Thyroid gland (tissue), 4 donors: ENCODE measurements around the gene ANKDD1B. TPM values are rescaled to one million over a fixed set of nuclear protein-coding genes. Genes with fewer than 3 reads are reported as not detected.
A peak's percentile ranks its signal among the peaks of the same experiment; 100 is the strongest.
"Not testable (repeated sequence)": the region's sequence is repeated elsewhere in the genome, so short reads cannot be mapped to it uniquely, and the experiment has no call there.

ENCODE experiments used
- DNase-seq, 2 donors: peaks; one replicate each; pipeline ENCODE4 v3.0.0-alpha.2; 2019
- H3K27ac ChIP-seq, 3 donors: fragments of 200-600 bp; sonication (generic); 1 replicate in 2 of 3; 2 replicates in 1 of 3; pipeline ENCODE4 v1.5.1; 2016 to 2019; ENCODE audit warnings: mild to moderate bottlenecking in 1 of 3, moderate library complexity in 1 of 3
- H3K27me3 ChIP-seq: fragments of 200-600 bp; sonication (generic); one replicate; pipeline ENCODE4 v1.5.1; 2019
- H3K36me3 ChIP-seq, 2 donors: fragments of 200-600 bp; sonication (generic); one replicate each; pipeline ENCODE4 v1.5.1; 2016 to 2019
- H3K4me1 ChIP-seq, 2 donors: fragments of 200-600 bp; sonication (generic); one replicate each; pipeline ENCODE4 v1.5.1; 2017 to 2019
- H3K4me3 ChIP-seq, 3 donors: fragments of 200-600 bp; sonication (generic); replicated peaks in 1 of 3; 1 replicate in 2 of 3; 2 replicates in 1 of 3; pipeline ENCODE4 v1.5.1; 2016; ENCODE audit warnings: mild to moderate bottlenecking in 1 of 3
- H3K9me3 ChIP-seq: fragments of 200-600 bp; sonication (generic); one replicate; pipeline ENCODE4 v1.5.1; 2017
- POLR2A ChIP-seq, 2 donors: fragments of 450-650 bp; IDR thresholded peaks; one replicate each; pipeline ENCODE4 v1.6.1; 2017; ENCODE audit warnings: antibody characterized with exemption in 2 of 2, mild to moderate bottlenecking in 2 of 2, moderate library complexity in 1 of 2
- WGBS, 2 donors: methylation state at CpG; one replicate each; pipeline ENCODE4 v1.1.5; 2017; 5-methylcytosine and 5-hydroxymethylcytosine counted together
- intact Hi-C: fragments of 100-400 bp; cut with DNase I; formaldehyde crosslinking; loops from one replicate; pipeline ENCODE4 v1.15.1; 2023
- total RNA-seq, 4 donors: library from RNA; depleted of rRNA; stranded (reverse); fragments of >200 nt; gene quantifications; one replicate each; pipeline ENCODE4 v1.2.3, GENCODE V29; 2016
- TF ChIP-seq, protein P1 (sequence below), 6 experiments: fragments of 200-600 bp in 3 of 6; fragments of 450-650 bp in 3 of 6; sonication (generic) in 3 of 6; IDR thresholded peaks; one replicate each; pipeline ENCODE4 v1.5.1; 2016 to 2019; ENCODE audit warnings: antibody characterized with exemption in 6 of 6, mild to moderate bottlenecking in 2 of 6, inconsistent platforms in 1 of 6, moderate library complexity in 1 of 6

ANKDD1B gene
- 1 to 10 TPM in 2 of 4 donors, not detected in 2; 1.1 to 1.7 TPM for total RNA-seq

DNA sequence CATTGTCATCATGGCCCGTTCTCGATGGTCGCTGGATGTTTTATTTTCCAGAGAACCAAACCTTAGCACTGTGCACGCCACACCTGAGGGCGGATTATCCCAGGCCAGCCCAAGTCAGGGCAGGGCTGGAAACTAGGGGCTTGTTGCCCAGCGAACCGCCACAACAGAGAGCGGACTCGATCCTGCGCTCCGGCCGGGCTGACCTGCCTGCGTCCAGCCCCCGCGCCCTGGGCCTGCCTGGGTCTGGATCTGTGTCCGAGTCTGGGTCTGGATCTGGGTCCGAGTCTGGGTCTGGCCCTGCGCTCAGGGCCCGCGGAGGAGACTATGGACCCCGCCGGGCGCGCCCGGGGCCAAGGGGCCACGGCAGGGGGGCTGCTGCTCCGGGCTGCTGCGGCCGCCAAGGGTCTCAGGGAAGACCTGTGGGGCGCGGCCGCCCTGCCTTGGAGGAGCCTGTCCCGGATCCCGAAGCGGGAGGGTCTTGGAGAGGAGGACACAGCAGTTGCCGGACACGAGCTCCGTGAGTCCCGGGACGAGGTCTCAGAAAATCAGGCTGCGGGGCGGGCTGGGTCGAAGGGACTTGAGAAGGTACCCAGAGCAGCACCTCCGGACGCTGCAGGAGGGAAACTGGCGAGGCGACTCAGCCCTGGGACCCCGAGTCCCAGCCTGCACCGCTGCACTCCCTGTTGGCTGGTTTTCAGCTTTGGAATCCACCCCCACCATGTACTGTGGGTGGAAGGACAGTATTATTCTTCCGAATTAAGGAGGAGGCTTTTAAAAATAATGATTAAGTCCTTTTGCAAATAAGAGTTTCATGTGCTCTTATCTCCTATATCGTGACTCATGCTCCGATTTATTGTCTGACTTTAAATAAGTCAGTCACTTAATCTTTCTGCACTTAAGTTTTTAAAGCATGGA, at the start of gene ANKDD1B:
ANKDD1B (plus strand) TSS at position 143 of the 915 bp plus-strand sequence; CDS start at position 325, 182 bp downstream.
- no peaks in the 10 kb centered on the region for H3K9me3 ChIP-seq
- H3K36me3 ChIP-seq, result no peaks in the 10 kb centered on the region
- intact Hi-C loops, result no loop called here
- H3K27me3 ChIP-seq, result no peaks in the 10 kb centered on the region
- TF ChIP-seq, protein P1, sequence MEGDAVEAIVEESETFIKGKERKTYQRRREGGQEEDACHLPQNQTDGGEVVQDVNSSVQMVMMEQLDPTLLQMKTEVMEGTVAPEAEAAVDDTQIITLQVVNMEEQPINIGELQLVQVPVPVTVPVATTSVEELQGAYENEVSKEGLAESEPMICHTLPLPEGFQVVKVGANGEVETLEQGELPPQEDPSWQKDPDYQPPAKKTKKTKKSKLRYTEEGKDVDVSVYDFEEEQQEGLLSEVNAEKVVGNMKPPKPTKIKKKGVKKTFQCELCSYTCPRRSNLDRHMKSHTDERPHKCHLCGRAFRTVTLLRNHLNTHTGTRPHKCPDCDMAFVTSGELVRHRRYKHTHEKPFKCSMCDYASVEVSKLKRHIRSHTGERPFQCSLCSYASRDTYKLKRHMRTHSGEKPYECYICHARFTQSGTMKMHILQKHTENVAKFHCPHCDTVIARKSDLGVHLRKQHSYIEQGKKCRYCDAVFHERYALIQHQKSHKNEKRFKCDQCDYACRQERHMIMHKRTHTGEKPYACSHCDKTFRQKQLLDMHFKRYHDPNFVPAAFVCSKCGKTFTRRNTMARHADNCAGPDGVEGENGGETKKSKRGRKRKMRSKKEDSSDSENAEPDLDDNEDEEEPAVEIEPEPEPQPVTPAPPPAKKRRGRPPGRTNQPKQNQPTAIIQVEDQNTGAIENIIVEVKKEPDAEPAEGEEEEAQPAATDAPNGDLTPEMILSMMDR (IDR thresholded peaks at IDR 0.05), result no peak
- no peak for TF ChIP-seq POLR2A (IDR thresholded peaks at IDR 0.05)
- 2 to 4% methylated on average over 39 to 44 of the region's 52 CpGs for WGBS, 2 donors
- DNase-seq, result peak; percentile 53 to 58
- peaks cover 9 to 22% of the 10 kb centered on the region in 2 donors for H3K4me1 ChIP-seq
- H3K27ac ChIP-seq, result peak within 1 kb of the TSS in 2 of 3 donors; percentile 58 to 67
- peak within 1 kb of the TSS; percentile 22 to 52 (median 34) for H3K4me3 ChIP-seq

DNA sequence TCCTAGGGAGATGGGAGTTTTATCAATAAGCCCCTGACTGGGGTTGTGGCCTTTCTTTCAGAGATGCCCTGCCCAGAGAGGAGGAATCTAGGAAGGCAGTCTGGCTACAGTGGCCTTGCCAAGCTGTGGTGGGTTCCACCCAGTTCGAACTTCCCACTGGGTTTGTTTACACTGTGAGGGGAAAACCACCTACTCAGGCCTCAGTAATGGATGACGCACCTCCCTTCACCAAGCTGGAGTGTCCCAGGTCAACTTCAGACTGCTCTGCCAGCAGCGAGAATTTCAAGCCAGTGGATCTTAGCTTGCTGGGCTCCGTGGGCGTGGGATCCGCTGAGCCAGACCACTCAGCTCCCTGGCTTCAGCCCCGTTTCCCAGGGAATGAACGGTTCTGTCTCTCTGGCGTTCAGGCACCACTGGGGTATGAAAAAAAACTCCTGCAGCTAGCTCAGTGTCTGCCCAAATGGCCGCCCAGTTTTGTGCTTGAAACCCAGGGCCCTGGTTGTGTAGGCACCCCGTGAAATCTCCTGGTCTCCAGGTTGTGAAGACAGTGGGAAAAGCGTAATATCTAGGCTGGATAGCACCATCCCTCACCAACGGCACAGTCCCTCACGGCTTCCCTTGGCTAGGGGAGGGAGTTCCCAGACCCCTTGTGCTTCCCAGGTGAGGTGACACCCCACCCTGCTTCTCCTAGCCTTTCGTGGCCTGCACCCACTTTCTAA, 45.1 kb upstream of the ANKDD1B start:
- H3K36me3 ChIP-seq, H3K9me3 ChIP-seq, H3K27me3 ChIP-seq, intact Hi-C loops, H3K4me3 ChIP-seq: not testable (repeated sequence)
- peak overlapping the region; percentile 39 to 89 (median 88) for H3K27ac ChIP-seq
- 93 to 94% methylated on average over 13 to 15 of the region's 15 CpGs for WGBS, 2 donors
- DNase-seq, result peak in 1 of 2 donors; percentile 6
- H3K4me1 ChIP-seq, result peaks cover 31 to 45% of the 10 kb centered on the region in 2 donors

DNA sequence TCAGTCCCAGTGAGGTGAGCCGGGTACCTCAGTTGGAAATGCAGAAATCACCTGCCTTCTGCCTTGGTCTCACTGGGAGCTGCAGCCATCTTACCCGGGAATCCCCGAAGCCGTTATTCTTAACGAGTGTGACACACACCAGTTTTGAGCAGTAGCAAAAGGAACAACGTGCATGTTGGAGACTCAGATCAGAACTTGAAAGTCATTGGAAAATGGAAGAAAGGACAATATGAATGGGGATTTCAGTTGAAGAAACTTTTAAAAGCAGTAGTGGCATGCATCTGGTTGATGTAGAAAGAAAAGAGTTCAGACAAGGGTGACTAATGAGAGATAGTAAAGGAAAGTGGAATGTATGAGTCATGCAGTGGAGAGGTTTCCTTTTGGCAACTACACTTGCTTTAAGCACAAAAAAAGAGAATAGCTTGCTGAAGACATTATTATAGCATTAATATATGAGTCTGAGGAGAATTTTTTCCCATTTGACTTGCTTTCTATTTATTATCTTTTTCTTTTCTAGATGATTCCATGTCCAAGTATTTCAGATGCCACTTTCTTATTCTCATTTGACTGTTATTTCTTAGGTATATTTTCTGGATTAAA, 44.4 kb upstream of the ANKDD1B start:
- TF ChIP-seq, protein P1 (IDR thresholded peaks at IDR 0.05), result no peak
- peak in 1 of 2 donors; percentile 19 for TF ChIP-seq POLR2A (IDR thresholded peaks at IDR 0.05)
- Histone ChIP-seq H3K9me3 (no peaks in the 10 kb centered on the region), H3K36me3 (no peaks in the 10 kb centered on the region), H3K27me3 (no peaks in the 10 kb centered on the region), H3K27ac (peak overlapping the region; percentile 56 to 89 (median 88)), H3K4me1 (peaks cover 38 to 52% of the 10 kb centered on the region in 2 donors), H3K4me3 (no peak overlapping the region)
- WGBS, 2 donors, result 64 to 75% methylated on average over 6 of the region's 6 CpGs
- no peak for DNase-seq
- intact Hi-C loops, result no loop called here

DNA sequence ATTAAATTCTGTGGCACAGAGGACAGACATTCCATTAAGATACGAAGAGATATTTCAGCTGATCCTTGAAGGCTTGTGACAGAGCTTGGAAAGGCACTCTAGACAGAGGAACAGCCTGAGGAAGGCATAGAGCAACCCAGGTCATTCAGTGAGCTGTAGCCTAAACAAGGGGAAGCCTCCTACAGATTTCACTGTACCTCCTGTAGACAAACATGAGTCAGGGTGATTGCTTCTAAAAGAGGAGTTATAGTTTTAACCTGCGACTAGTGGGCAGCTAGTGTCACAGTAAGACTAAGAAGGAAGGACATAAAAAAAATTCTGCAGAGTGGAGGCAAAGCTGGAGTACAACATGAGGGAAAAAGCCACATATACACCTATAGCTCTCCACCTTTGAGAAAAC, 43.5 kb upstream of the ANKDD1B start:
- intact Hi-C loops, result no loop called here
- H3K27ac ChIP-seq, result peak overlapping the region; percentile 56 to 89 (median 88)
- H3K4me3 ChIP-seq, result no peak overlapping the region
- no peak for DNase-seq
- no peaks in the 10 kb centered on the region for H3K36me3 ChIP-seq
- no peaks in the 10 kb centered on the region for H3K9me3 ChIP-seq
- TF ChIP-seq POLR2A (IDR thresholded peaks at IDR 0.05), result no peak
- TF ChIP-seq, protein P1 (IDR thresholded peaks at IDR 0.05), result no peak
- WGBS, 2 donors, result 47 to 64% methylated on average over 2 of the region's 2 CpGs
- no peaks in the 10 kb centered on the region for H3K27me3 ChIP-seq
- peaks cover 42 to 55% of the 10 kb centered on the region in 2 donors for H3K4me1 ChIP-seq

DNA sequence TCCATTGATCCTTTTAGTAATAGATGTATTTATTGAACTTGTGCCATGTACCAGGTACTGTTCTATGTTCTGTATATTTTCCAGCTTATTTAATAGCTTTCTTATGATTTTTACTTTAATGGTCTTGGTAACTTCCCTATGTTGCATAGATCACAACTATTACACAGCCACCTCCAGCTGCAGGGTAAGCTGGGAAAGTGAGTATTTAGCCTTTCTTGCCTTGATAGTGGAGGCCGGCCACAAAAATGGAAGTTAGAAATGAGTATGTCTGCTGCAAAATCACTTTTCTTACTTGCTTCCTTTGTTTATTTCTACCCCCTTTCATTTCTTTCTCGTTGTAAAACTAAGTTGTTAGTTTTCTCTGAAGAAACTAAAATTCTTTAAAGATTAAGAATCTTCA, 43.1 kb upstream of the ANKDD1B start:
- no peak overlapping the region for H3K4me3 ChIP-seq
- no peaks in the 10 kb centered on the region for H3K36me3 ChIP-seq
- no peak for DNase-seq
- H3K27ac ChIP-seq, result peak overlapping the region in 1 of 3 donors; percentile 88
- intact Hi-C loops, result no loop called here
- no peaks in the 10 kb centered on the region for H3K27me3 ChIP-seq
- TF ChIP-seq POLR2A (IDR thresholded peaks at IDR 0.05), result no peak
- TF ChIP-seq, protein P1 (IDR thresholded peaks at IDR 0.05), result no peak
- WGBS, 2 donors, result 84 to 86% methylated on average over 2 of the region's 2 CpGs
- no peaks in the 10 kb centered on the region for H3K9me3 ChIP-seq
- H3K4me1 ChIP-seq, result peaks cover 42 to 55% of the 10 kb centered on the region in 2 donors
